AG09309 (cell line): Measurements from ENCODE around the gene SLC6A1.

ENCODE experiments used
- DNase-seq: peaks from one replicate; pipeline ENCODE4 v3.0.0-alpha.2; 2010; ENCODE audit warnings: low read depth
- H3K4me3 ChIP-seq: 2 replicates; pipeline ENCODE4 v1.5.1; 2011; ENCODE audit warnings: mild to moderate bottlenecking, low read depth, low read length, moderate library complexity; ENCODE audit not compliant: control insufficient read depth
- CTCF ChIP-seq: IDR thresholded peaks from 2 replicates; pipeline ENCODE4 v1.5.1; 2011; ENCODE audit warnings: mild to moderate bottlenecking, low read depth, low read length, inconsistent platforms; ENCODE audit not compliant: insufficient read depth, control insufficient read depth; ENCODE audit errors: missing control alignments

SLC6A1 gene

GRCh38 chr3:10968401-10968800 is 24.1 kb upstream of the SLC6A1 start:
- TF ChIP-seq CTCF = no peak
- no peak overlapping the region for H3K4me3 ChIP-seq
- no peak for DNase-seq

GRCh38 chr3:10970306-10970960 is 22.1 kb upstream of the SLC6A1 start:
- DNase-seq = no peak
- H3K4me3 ChIP-seq = no peak overlapping the region

GRCh38 chr3:10972072-10972782 is 20.3 kb upstream of the SLC6A1 start:
- TF ChIP-seq CTCF = no peak
- DNase-seq = no peak
- H3K4me3 ChIP-seq = no peak overlapping the region

More at GRCh38 chr3:10970306-10970960, 22.1 kb upstream of the SLC6A1 start:
- TF ChIP-seq CTCF = no peak

- no peak overlapping the region for H3K4me3 ChIP-seq
- TF ChIP-seq CTCF = no peak
- no peak for DNase-seq
These were observed 19.4 kb upstream of the SLC6A1 start for GRCh38 chr3:10973046-10973595.

GRCh38 chr3:10974131-10974530 is 18.4 kb upstream of the SLC6A1 start:
- H3K4me3 ChIP-seq = no peak overlapping the region
- no peak for DNase-seq
- no peak for TF ChIP-seq CTCF

- no peak for TF ChIP-seq CTCF
- DNase-seq = no peak
- H3K4me3 ChIP-seq = no peak overlapping the region
These were observed 17.7 kb upstream of the SLC6A1 start for GRCh38 chr3:10974746-10975375.
